Measurements from ENCODE around the gene RTRAF.

DNA sequence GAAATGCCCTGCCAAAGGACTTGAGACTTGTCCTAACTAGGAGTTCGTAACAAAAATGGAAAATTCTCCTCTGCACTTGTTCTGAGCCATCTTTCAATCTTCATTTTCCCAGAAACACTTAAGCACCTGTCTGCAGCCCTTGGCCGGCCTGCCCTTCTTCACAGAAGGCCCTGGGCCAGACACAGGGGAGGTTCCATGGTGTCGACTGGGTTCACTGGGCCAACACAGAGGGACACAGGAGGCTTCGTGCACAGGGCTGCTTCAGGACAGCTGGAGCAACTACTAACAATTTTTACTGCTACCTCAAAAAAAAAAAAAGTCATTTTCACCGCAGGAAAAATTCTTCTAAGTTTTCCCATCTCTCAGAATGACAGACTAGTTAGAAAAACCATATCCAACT is 59.9 kb downstream of the RTRAF start:
- TF ChIP-seq, protein P1, sequence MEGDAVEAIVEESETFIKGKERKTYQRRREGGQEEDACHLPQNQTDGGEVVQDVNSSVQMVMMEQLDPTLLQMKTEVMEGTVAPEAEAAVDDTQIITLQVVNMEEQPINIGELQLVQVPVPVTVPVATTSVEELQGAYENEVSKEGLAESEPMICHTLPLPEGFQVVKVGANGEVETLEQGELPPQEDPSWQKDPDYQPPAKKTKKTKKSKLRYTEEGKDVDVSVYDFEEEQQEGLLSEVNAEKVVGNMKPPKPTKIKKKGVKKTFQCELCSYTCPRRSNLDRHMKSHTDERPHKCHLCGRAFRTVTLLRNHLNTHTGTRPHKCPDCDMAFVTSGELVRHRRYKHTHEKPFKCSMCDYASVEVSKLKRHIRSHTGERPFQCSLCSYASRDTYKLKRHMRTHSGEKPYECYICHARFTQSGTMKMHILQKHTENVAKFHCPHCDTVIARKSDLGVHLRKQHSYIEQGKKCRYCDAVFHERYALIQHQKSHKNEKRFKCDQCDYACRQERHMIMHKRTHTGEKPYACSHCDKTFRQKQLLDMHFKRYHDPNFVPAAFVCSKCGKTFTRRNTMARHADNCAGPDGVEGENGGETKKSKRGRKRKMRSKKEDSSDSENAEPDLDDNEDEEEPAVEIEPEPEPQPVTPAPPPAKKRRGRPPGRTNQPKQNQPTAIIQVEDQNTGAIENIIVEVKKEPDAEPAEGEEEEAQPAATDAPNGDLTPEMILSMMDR (IDR thresholded peaks at IDR 0.05 in 2 of 3, conservative IDR thresholded peaks at IDR 0.05 in 1 of 3; ENCODE audit: control insufficient read depth in 2 of 3, extremely low read depth in 1 of 3, insufficient read depth in 1 of 3, low read depth in 3 of 3, low read length in 3 of 3) = no peak
- TF ChIP-seq, protein P2, sequence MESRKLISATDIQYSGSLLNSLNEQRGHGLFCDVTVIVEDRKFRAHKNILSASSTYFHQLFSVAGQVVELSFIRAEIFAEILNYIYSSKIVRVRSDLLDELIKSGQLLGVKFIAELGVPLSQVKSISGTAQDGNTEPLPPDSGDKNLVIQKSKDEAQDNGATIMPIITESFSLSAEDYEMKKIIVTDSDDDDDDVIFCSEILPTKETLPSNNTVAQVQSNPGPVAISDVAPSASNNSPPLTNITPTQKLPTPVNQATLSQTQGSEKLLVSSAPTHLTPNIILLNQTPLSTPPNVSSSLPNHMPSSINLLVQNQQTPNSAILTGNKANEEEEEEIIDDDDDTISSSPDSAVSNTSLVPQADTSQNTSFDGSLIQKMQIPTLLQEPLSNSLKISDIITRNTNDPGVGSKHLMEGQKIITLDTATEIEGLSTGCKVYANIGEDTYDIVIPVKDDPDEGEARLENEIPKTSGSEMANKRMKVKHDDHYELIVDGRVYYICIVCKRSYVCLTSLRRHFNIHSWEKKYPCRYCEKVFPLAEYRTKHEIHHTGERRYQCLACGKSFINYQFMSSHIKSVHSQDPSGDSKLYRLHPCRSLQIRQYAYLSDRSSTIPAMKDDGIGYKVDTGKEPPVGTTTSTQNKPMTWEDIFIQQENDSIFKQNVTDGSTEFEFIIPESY (IDR thresholded peaks at IDR 0.05) = no peak
- TF ChIP-seq POLR2AphosphoS5 (IDR thresholded peaks at IDR 0.05; ENCODE audit: low read length) (no peak), POLR2A (IDR thresholded peaks at IDR 0.05; ENCODE audit: low read depth, low read length) (no peak), CREB1 (IDR thresholded peaks at IDR 0.05; ENCODE audit: low read depth) (no peak), CHD2 (IDR thresholded peaks at IDR 0.05; ENCODE audit: borderline replicate concordance, low read depth, low read length) (no peak), HCFC1 (IDR thresholded peaks at IDR 0.05; ENCODE audit: low read length) (no peak), HDAC6 (IDR thresholded peaks at IDR 0.05; ENCODE audit: unreplicated experiment) (no peak)
- TF ChIP-seq, protein P3, sequence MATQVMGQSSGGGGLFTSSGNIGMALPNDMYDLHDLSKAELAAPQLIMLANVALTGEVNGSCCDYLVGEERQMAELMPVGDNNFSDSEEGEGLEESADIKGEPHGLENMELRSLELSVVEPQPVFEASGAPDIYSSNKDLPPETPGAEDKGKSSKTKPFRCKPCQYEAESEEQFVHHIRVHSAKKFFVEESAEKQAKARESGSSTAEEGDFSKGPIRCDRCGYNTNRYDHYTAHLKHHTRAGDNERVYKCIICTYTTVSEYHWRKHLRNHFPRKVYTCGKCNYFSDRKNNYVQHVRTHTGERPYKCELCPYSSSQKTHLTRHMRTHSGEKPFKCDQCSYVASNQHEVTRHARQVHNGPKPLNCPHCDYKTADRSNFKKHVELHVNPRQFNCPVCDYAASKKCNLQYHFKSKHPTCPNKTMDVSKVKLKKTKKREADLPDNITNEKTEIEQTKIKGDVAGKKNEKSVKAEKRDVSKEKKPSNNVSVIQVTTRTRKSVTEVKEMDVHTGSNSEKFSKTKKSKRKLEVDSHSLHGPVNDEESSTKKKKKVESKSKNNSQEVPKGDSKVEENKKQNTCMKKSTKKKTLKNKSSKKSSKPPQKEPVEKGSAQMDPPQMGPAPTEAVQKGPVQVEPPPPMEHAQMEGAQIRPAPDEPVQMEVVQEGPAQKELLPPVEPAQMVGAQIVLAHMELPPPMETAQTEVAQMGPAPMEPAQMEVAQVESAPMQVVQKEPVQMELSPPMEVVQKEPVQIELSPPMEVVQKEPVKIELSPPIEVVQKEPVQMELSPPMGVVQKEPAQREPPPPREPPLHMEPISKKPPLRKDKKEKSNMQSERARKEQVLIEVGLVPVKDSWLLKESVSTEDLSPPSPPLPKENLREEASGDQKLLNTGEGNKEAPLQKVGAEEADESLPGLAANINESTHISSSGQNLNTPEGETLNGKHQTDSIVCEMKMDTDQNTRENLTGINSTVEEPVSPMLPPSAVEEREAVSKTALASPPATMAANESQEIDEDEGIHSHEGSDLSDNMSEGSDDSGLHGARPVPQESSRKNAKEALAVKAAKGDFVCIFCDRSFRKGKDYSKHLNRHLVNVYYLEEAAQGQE (IDR thresholded peaks at IDR 0.05; ENCODE audit: low read depth, low read length) = no peak
